Peyer's patch (tissue), 4 donors: ENCODE measurements around the gene TARBP1.

Source experiments
- CTCF ChIP-seq, 6 experiments: fragments of 450-650 bp in 4 of 6; fragments of 200-600 bp in 2 of 6; sonication (generic) in 1 of 6; IDR thresholded peaks; one replicate each; pipeline ENCODE4 v1.5.1; 2017 to 2019; ENCODE audit warnings: antibody characterized with exemption in 6 of 6, mild to moderate bottlenecking in 3 of 6, moderate library complexity in 1 of 6
- POLR2A ChIP-seq, 2 donors: fragments of 450-650 bp; IDR thresholded peaks; one replicate each; pipeline ENCODE4 v1.5.1; 2017; ENCODE audit warnings: antibody characterized with exemption in 2 of 2, mild to moderate bottlenecking in 2 of 2, moderate library complexity in 2 of 2

DNA sequence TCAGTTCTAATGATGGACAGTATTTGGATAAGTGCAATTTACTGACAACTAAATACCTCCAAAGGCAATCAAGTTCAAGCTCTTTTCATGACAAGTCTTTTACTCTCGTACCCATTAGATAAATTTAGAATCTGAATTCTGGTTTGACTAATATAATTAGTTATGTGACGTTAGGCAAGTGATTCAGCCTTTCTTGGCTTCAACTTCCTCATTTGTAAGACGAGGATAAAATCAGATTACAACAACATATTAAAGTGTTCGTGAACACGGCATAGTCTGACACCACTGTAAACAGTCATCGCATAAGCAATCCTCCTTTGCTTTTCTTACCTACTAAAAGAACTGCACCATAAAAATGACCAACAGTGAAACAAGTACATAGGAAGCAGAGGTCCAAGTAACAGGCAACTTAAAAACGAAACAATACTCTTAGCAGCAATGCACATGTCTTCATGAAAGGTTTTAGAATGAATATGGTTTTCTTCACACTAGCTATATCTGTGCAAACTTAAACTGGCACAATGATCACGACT, 80.1 kb downstream of the TARBP1 start:
- TF ChIP-seq POLR2A (IDR thresholded peaks at IDR 0.05): no peak
- no peak for TF ChIP-seq CTCF (IDR thresholded peaks at IDR 0.05)
